ENCODE results near the gene ZNF275. TPM values are rescaled to one million over a fixed set of nuclear protein-coding genes. Genes with fewer than 3 reads are reported as not detected.

The ZNF275 gene
- total and polyA plus RNA-seq, 2 of the 8 experiments (the other 6 are each of a cell fraction or from before 2014, with no cell fraction given), result 8.2 to 9.1 TPM

DNA sequence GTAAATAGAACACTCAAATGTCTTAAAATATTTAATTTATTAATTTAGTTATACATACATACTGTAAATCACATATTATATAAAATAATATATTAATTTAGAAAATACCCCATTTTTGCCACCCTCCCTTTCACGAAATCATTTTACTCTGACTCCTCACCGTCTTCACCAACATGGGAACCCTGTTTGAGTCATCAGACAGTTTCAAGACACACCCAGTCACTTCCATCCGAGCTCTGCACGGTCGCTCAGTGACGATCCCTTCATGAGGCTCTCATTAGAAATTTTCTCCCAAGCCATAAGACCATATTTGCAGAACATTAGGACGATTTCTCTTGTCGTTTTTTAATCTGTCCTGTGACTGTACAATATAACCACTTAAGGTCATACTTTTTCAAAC is 14.5 kb downstream of the ZNF275 start:
- H3K9me3 ChIP-seq (ENCODE audit: insufficient read depth in 2 of 2, low read depth in 1 of 2, low read length in 1 of 2), result no peaks in the 10 kb centered on the region
- WGBS, 2 experiments (ENCODE audit: extremely low coverage in 1 of 2, insufficient coverage in 1 of 2, insufficient read length in 1 of 2, insufficient replicate concordance in 2 of 2, low coverage in 1 of 2, low lambda C conversion rate in 2 of 2, missing lambda C conversion rate in 1 of 2), result 98% methylated on average over 8 of the region's 8 CpGs; no CpG with 5 or more reads in 1 of the 2 experiments
- CTCF ChIA-PET (ENCODE audit: partially characterized antibody), result no interaction called here
- TF ChIP-seq NRF1 (IDR thresholded peaks at IDR 0.05; ENCODE audit: low read depth, low read length) (no peak), POU5F1 (IDR thresholded peaks at IDR 0.05; ENCODE audit: low read depth, low read length) (no peak), JUN (IDR thresholded peaks at IDR 0.05; ENCODE audit: low read depth, low read length) (no peak), SIRT6 (IDR thresholded peaks at IDR 0.05; ENCODE audit: low read length) (no peak), POLR2A (IDR thresholded peaks at IDR 0.05; ENCODE audit: control extremely low read depth in 1 of 2, low read depth in 2 of 2, low read length in 2 of 2) (no peak), RFX5 (IDR thresholded peaks at IDR 0.05; ENCODE audit: borderline replicate concordance, low read depth, low read length) (no peak), HDAC2 (IDR thresholded peaks at IDR 0.05; ENCODE audit: borderline replicate concordance in 1 of 2, low read depth in 2 of 2, low read length in 2 of 2) (no peak), ASH2L (IDR thresholded peaks at IDR 0.05; ENCODE audit: low read length) (no peak), RXRA (IDR thresholded peaks at IDR 0.05; ENCODE audit: insufficient read depth, low read depth, low read length) (no peak), EZH2 (IDR thresholded peaks at IDR 0.05; ENCODE audit: low read depth, low read length, severe bottlenecking) (no peak), CBX5 (IDR thresholded peaks at IDR 0.05; ENCODE audit: low read depth, low read length) (no peak), TCF12 (IDR thresholded peaks at IDR 0.05; ENCODE audit: low read depth, low read length) (no peak)
- TF ChIP-seq, protein P1, sequence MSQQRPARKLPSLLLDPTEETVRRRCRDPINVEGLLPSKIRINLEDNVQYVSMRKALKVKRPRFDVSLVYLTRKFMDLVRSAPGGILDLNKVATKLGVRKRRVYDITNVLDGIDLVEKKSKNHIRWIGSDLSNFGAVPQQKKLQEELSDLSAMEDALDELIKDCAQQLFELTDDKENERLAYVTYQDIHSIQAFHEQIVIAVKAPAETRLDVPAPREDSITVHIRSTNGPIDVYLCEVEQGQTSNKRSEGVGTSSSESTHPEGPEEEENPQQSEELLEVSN (IDR thresholded peaks at IDR 0.05), result no peak
- TF ChIP-seq, protein P2, sequence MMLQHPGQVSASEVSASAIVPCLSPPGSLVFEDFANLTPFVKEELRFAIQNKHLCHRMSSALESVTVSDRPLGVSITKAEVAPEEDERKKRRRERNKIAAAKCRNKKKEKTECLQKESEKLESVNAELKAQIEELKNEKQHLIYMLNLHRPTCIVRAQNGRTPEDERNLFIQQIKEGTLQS (IDR thresholded peaks at IDR 0.05; ENCODE audit: insufficient read depth, low read depth, low read length), result no peak

More for the DNA sequence above, 14.5 kb downstream of the ZNF275 start:
- no peak for FAIRE-seq
- Histone ChIP-seq H3K4me2 (ENCODE audit: insufficient read depth in 1 of 2, low read depth in 2 of 2, low read length in 2 of 2) (no peak overlapping the region), H3K79me2 (ENCODE audit: control insufficient read depth in 1 of 2, insufficient read depth in 2 of 2, low read length in 2 of 2) (no peaks in the 10 kb centered on the region), H2BK20ac (ENCODE audit: low read length) (no peak overlapping the region), H2AFZ (ENCODE audit: low read length) (no peak overlapping the region), H2BK15ac (ENCODE audit: low read length) (no peak overlapping the region), H3K36me3 (ENCODE audit: control insufficient read depth in 2 of 4, insufficient read depth in 4 of 4, low read length in 3 of 4) (peaks cover 0 to 19% (median 8%) of the 10 kb centered on the region in 4 experiments; a peak in 5 of 8 replicates), H3K79me1 (ENCODE audit: low read depth, low read length) (no peaks in the 10 kb centered on the region), H3K9ac (replicated peaks in 1 of 4; ENCODE audit: extremely low read depth in 1 of 4, low read depth in 3 of 4, low read length in 3 of 4) (no peak overlapping the region), H4K5ac (ENCODE audit: insufficient read length, low read depth, low read length) (no peak overlapping the region), H3K56ac (replicated peaks; ENCODE audit: insufficient read length, low read depth, low read length) (no peak overlapping the region), H2AK5ac (ENCODE audit: low read depth, low read length) (no peak overlapping the region), H2BK120ac (replicated peaks; ENCODE audit: low read depth, low read length) (no peak overlapping the region), H3K4me3 (ENCODE audit: extremely low read depth in 1 of 4, insufficient read depth in 2 of 4, low read depth in 3 of 4, low read length in 4 of 4) (no peak overlapping the region), H3K27ac (ENCODE audit: low read depth, low read length) (no peak overlapping the region), H2BK5ac (ENCODE audit: low read depth, low read length) (no peak overlapping the region), H4K91ac (replicated peaks; ENCODE audit: insufficient read length, low read length) (no peak overlapping the region), H3K23me2 (ENCODE audit: low read depth, low read length) (no peaks in the 10 kb centered on the region), H2BK12ac (ENCODE audit: low read depth, low read length) (no peak overlapping the region), H3K23ac (ENCODE audit: insufficient read length) (no peak overlapping the region), H3K18ac (ENCODE audit: extremely low read depth, low read length) (no peak overlapping the region), H3K27me3 (replicated peaks in 1 of 4; ENCODE audit: control insufficient read depth in 3 of 4, extremely low read depth in 1 of 4, insufficient read depth in 3 of 4, low read length in 3 of 4) (no peaks in the 10 kb centered on the region), H4K8ac (ENCODE audit: extremely low read depth, insufficient read depth, low read length) (no peak overlapping the region), H4K20me1 (replicated peaks in 1 of 2; ENCODE audit: control insufficient read depth in 1 of 2, insufficient read depth in 2 of 2, low read length in 2 of 2) (no peaks in the 10 kb centered on the region), H3K4ac (replicated peaks; ENCODE audit: insufficient read length, low read depth, low read length) (no peak overlapping the region), H3K4me1 (replicated peaks in 1 of 4; ENCODE audit: control insufficient read depth in 3 of 4, insufficient read depth in 4 of 4, low read length in 3 of 4) (peaks cover 0 to 2% (median 0%) of the 10 kb centered on the region in 4 experiments; a peak in 1 of 7 replicates), H3K14ac (ENCODE audit: insufficient read length) (no peak overlapping the region)
- POLR2A ChIA-PET (ENCODE audit: partially characterized antibody), result interaction anchor here (0.9 kb wide), 1 partner anchor 10 kb away, joined by 3 read pairs; no protein-coding TSS in a partner anchor
- no peak for DNase-seq (ENCODE audit: low read depth in 1 of 2, low spot score in 2 of 2)

Data from H1 (cell line).